HepG2 (cell line): ENCODE results near the gene RBM8A. TPM values are rescaled to one million over a fixed set of nuclear protein-coding genes. Genes with fewer than 3 reads are reported as not detected.

Experiments used
- ATF5 ChIP-seq: sonication (generic); formaldehyde crosslinking; IDR thresholded peaks from 2 replicates; pipeline ENCODE4 v1.4.0; 2020; ENCODE audit warnings: mild to moderate bottlenecking, low read depth, missing genetic modification reagents
- ELF1 ChIP-seq: sonication (generic); formaldehyde crosslinking; IDR thresholded peaks from 2 replicates; pipeline ENCODE4 v1.4.0; 2020; ENCODE audit warnings: missing genetic modification reagents
- MED1 ChIP-seq: sonication (generic); formaldehyde crosslinking; IDR thresholded peaks from 2 replicates; pipeline ENCODE4 v1.4.0; 2020; ENCODE audit warnings: missing genetic modification reagents
- MLLT10 ChIP-seq: sonication (generic); formaldehyde crosslinking; IDR thresholded peaks from 2 replicates; pipeline ENCODE4 v1.4.0; 2020; ENCODE audit warnings: missing genetic modification reagents
- REPIN1 ChIP-seq: sonication (generic); formaldehyde crosslinking; IDR thresholded peaks from 2 replicates; pipeline ENCODE4 v1.8.0; 2022; ENCODE audit warnings: missing genetic modification reagents, low read depth, mild to moderate bottlenecking, borderline replicate concordance
- SUZ12 ChIP-seq: fragments of 150-350 bp; IDR thresholded peaks from 2 replicates; pipeline ENCODE4 v1.6.1; 2014; ENCODE audit warnings: low read depth, low read length
- TCF7 ChIP-seq: sonication (generic); IDR thresholded peaks from 2 replicates; pipeline ENCODE4 v1.6.1; 2016; ENCODE audit warnings: antibody characterized with exemption, low read depth
- TRAFD1 ChIP-seq: sonication (generic); formaldehyde crosslinking; IDR thresholded peaks from 2 replicates; pipeline ENCODE4 v1.5.1; 2020; ENCODE audit warnings: missing genetic modification reagents, mild to moderate bottlenecking, borderline replicate concordance
- ZC3H13 ChIP-seq: sonication (generic); formaldehyde crosslinking; IDR thresholded peaks from 2 replicates; pipeline ENCODE4 v1.8.1; 2023; ENCODE audit warnings: mild to moderate bottlenecking, missing genetic modification reagents, moderate library complexity
- ZNF101 ChIP-seq: sonication (generic); formaldehyde crosslinking; IDR thresholded peaks from 2 replicates; pipeline ENCODE4 v1.4.0; 2020; ENCODE audit warnings: mild to moderate bottlenecking, low read depth, missing genetic modification reagents, borderline replicate concordance
- ZNF615 ChIP-seq: sonication (generic); formaldehyde crosslinking; IDR thresholded peaks from 2 replicates; pipeline ENCODE4 v1.5.0; 2020; ENCODE audit warnings: mild to moderate bottlenecking, missing genetic modification reagents, borderline replicate concordance
- polyA plus RNA-seq, 8 experiments: library from polyadenylated mRNA; depleted of rRNA in 3 of 8; stranded (reverse) in 7 of 8; unstranded in 1 of 8; fragments of >200 nt; fragmentation: Illumina TruSeq in 4 of 8; extraction: Trizol in 4 of 8; gene quantifications; 2 replicates each; pipeline versions ENCODE4 v1.2.1 to v1.2.3, GENCODE V29; 2011 to 2016; ENCODE audit warnings: low read depth in 4 of 8, missing spikeins in 1 of 8, mixed read lengths in 1 of 8; ENCODE audit not compliant: insufficient read depth in 1 of 8
- total RNA-seq, 5 experiments: library from RNA; depleted of rRNA; stranded (reverse); fragments of >200 nt; fragmentation: Illumina TruSeq; extraction: Trizol; gene quantifications; 2 replicates each; pipeline ENCODE4 v1.2.3, GENCODE V29; 2016; ENCODE audit warnings: low read depth in 1 of 5
- TF ChIP-seq, protein P1 (sequence below): sonication (generic); formaldehyde crosslinking; IDR thresholded peaks from 2 replicates; pipeline ENCODE4 v1.5.0; 2020; ENCODE audit warnings: mild to moderate bottlenecking, missing genetic modification reagents, borderline replicate concordance
- TF ChIP-seq, protein P2 (sequence below): sonication (generic); formaldehyde crosslinking; IDR thresholded peaks from 2 replicates; pipeline ENCODE4 v1.4.0; 2020; ENCODE audit warnings: mild to moderate bottlenecking, missing genetic modification reagents
- TF ChIP-seq, protein P3 (sequence below): sonication (generic); formaldehyde crosslinking; IDR thresholded peaks from 2 replicates; pipeline ENCODE4 v1.8.0; 2022; ENCODE audit warnings: missing genetic modification reagents, mild to moderate bottlenecking, inconsistent platforms, borderline replicate concordance

RBM8A gene
- total and polyA plus RNA-seq, 2 of the 13 experiments (the other 11 are each of a cell fraction or from before 2014, with no cell fraction given): 106 to 162 TPM

- TF ChIP-seq, protein P1, sequence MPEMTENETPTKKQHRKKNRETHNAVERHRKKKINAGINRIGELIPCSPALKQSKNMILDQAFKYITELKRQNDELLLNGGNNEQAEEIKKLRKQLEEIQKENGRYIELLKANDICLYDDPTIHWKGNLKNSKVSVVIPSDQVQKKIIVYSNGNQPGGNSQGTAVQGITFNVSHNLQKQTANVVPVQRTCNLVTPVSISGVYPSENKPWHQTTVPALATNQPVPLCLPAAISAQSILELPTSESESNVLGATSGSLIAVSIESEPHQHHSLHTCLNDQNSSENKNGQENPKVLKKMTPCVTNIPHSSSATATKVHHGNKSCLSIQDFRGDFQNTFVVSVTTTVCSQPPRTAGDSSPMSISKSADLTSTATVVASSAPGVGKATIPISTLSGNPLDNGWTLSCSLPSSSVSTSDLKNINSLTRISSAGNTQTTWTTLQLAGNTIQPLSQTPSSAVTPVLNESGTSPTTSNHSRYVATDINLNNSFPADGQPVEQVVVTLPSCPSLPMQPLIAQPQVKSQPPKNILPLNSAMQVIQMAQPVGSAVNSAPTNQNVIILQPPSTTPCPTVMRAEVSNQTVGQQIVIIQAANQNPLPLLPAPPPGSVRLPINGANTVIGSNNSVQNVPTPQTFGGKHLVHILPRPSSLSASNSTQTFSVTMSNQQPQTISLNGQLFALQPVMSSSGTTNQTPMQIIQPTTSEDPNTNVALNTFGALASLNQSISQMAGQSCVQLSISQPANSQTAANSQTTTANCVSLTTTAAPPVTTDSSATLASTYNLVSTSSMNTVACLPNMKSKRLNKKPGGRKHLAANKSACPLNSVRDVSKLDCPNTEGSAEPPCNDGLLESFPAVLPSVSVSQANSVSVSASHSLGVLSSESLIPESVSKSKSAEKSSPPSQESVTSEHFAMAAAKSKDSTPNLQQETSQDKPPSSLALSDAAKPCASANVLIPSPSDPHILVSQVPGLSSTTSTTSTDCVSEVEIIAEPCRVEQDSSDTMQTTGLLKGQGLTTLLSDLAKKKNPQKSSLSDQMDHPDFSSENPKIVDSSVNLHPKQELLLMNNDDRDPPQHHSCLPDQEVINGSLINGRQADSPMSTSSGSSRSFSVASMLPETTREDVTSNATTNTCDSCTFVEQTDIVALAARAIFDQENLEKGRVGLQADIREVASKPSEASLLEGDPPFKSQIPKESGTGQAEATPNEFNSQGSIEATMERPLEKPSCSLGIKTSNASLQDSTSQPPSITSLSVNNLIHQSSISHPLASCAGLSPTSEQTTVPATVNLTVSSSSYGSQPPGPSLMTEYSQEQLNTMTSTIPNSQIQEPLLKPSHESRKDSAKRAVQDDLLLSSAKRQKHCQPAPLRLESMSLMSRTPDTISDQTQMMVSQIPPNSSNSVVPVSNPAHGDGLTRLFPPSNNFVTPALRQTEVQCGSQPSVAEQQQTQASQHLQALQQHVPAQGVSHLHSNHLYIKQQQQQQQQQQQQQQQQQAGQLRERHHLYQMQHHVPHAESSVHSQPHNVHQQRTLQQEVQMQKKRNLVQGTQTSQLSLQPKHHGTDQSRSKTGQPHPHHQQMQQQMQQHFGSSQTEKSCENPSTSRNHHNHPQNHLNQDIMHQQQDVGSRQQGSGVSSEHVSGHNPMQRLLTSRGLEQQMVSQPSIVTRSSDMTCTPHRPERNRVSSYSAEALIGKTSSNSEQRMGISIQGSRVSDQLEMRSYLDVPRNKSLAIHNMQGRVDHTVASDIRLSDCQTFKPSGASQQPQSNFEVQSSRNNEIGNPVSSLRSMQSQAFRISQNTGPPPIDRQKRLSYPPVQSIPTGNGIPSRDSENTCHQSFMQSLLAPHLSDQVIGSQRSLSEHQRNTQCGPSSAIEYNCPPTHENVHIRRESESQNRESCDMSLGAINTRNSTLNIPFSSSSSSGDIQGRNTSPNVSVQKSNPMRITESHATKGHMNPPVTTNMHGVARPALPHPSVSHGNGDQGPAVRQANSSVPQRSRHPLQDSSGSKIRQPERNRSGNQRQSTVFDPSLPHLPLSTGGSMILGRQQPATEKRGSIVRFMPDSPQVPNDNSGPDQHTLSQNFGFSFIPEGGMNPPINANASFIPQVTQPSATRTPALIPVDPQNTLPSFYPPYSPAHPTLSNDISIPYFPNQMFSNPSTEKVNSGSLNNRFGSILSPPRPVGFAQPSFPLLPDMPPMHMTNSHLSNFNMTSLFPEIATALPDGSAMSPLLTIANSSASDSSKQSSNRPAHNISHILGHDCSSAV (CRISPR knock-in tag): no peak
- TF ChIP-seq REPIN1 (CRISPR knock-in tag) (peak; percentile 75; the same call in 1 of the 2 replicates), ZNF615 (CRISPR knock-in tag) (0 out of 2 replicates have a peak, but pooled peaks have one; percentile 41), TCF7 (no peak), MED1 (CRISPR knock-in tag) (peak; percentile 28; the same call in 1 of the 2 replicates), ZNF101 (CRISPR knock-in tag) (0 out of 2 replicates have a peak, but pooled peaks have one; percentile 37), MLLT10 (CRISPR knock-in tag) (no peak), ATF5 (CRISPR knock-in tag) (peak; percentile 77; the same call in 1 of the 2 replicates), SUZ12 (no peak), ELF1 (peak; percentile 91), ZC3H13 (CRISPR knock-in tag) (no peak; the same call in 1 of the 2 replicates), TRAFD1 (CRISPR knock-in tag) (peak; percentile 82; the same call in 1 of the 2 replicates)
- TF ChIP-seq, protein P2, sequence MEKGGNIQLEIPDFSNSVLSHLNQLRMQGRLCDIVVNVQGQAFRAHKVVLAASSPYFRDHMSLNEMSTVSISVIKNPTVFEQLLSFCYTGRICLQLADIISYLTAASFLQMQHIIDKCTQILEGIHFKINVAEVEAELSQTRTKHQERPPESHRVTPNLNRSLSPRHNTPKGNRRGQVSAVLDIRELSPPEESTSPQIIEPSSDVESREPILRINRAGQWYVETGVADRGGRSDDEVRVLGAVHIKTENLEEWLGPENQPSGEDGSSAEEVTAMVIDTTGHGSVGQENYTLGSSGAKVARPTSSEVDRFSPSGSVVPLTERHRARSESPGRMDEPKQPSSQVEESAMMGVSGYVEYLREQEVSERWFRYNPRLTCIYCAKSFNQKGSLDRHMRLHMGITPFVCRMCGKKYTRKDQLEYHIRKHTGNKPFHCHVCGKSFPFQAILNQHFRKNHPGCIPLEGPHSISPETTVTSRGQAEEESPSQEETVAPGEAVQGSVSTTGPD: no peak
- TF ChIP-seq, protein P3, sequence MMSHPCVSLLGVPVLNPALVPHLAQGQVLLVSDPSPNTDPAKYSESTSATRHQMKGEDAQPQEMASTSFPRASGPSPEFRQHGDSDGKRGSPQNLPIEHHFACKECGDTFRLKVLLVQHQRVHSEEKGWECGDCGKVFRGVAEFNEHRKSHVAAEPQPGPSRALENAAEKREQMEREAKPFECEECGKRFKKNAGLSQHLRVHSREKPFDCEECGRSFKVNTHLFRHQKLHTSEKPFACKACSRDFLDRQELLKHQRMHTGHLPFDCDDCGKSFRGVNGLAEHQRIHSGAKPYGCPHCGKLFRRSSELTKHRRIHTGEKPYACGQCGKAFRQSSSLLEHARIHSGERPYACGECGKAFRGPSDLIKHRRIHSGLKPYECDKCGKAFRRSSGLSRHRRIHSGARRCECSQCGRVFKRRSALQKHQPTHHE (CRISPR knock-in tag): no peak
Measured at GRCh38 chr1:145927063-145927886, at the start of gene RBM8A (continued).
